HG02852 (cell line): Measurements from ENCODE around the gene C22orf23.

Experiments
- ATAC-seq: cut with Tn5 transposase; IDR thresholded peaks from one replicate; pipeline ENCODE4 v1.9.1; 2021; ENCODE audit warnings: mild to moderate bottlenecking, moderate library complexity; ENCODE audit not compliant: unreplicated experiment

Gene C22orf23

GRCh38 chr22:37926771-37927636, 26.4 kb downstream of the C22orf23 start:
- no peak for ATAC-seq

GRCh38 chr22:37926358-37926757, 27.0 kb downstream of the C22orf23 start:
- no peak for ATAC-seq

- no peak for ATAC-seq
Measured at GRCh38 chr22:37925767-37926166, 27.6 kb downstream of the C22orf23 start.

- ATAC-seq: no peak
Measured at GRCh38 chr22:37925330-37925729, 28.1 kb downstream of the C22orf23 start.

GRCh38 chr22:37924386-37925065, 28.9 kb downstream of the C22orf23 start:
- no peak for ATAC-seq

- no peak for ATAC-seq
Measured at GRCh38 chr22:37923927-37924326, 29.5 kb downstream of the C22orf23 start.

- ATAC-seq: no peak
Measured at GRCh38 chr22:37922191-37922590, 31.2 kb downstream of the C22orf23 start.

GRCh38 chr22:37920126-37920525, 33.3 kb downstream of the C22orf23 start:
- ATAC-seq: no peak

- ATAC-seq: no peak
Measured at GRCh38 chr22:37918580-37919270, 34.7 kb downstream of the C22orf23 start.

- ATAC-seq: no peak
Measured at GRCh38 chr22:37917874-37918548, 35.4 kb downstream of the C22orf23 start.

GRCh38 chr22:37916311-37916710, 37.1 kb downstream of the C22orf23 start:
- no peak for ATAC-seq

GRCh38 chr22:37913233-37913721, 40.1 kb downstream of the C22orf23 start:
- ATAC-seq: no peak

GRCh38 chr22:37912171-37912570, 41.2 kb downstream of the C22orf23 start:
- ATAC-seq: no peak

GRCh38 chr22:37911697-37912096, 41.7 kb downstream of the C22orf23 start:
- ATAC-seq: no peak

GRCh38 chr22:37910890-37911672, 42.3 kb downstream of the C22orf23 start:
- no peak for ATAC-seq

GRCh38 chr22:37909766-37910165, 43.6 kb downstream of the C22orf23 start:
- no peak for ATAC-seq

GRCh38 chr22:37907036-37907954, 46.1 kb downstream of the C22orf23 start:
- ATAC-seq: no peak

- peak; percentile 37 for ATAC-seq
Measured at GRCh38 chr22:37906364-37907008, 46.9 kb downstream of the C22orf23 start.
